D341Med (cell line): ENCODE data around the gene MAML3.

Experiments used
- DNase-seq: peaks from one replicate; pipeline ENCODE4 v3.0.0; 2012; ENCODE audit warnings: low spot score

Gene MAML3

GRCh38 chr4:139899346-139899745, 254.6 kb downstream of the MAML3 start:
- DNase-seq = no peak

DNA sequence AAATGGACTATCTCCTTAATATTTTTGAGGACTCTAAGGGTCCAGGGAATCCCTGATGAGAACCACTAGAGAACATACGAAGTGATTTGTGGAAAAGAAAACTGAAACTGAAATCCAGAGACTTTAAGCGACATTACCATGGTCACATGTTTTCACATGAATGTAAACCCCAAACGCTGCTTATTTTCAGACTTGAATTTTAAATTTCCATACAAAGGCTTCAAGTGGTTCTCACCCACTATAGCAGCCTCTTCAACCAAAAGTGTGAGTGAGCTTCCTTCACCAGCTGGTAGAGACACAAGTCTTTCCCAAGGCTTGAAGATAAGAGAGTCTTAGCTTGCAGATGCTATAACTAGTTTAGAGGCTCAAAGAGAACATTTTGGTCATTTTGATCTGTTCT, 255.7 kb downstream of the MAML3 start:
- no peak for DNase-seq

- no peak for DNase-seq
These were observed 257.8 kb downstream of the MAML3 start for GRCh38 chr4:139896091-139896604.

DNA sequence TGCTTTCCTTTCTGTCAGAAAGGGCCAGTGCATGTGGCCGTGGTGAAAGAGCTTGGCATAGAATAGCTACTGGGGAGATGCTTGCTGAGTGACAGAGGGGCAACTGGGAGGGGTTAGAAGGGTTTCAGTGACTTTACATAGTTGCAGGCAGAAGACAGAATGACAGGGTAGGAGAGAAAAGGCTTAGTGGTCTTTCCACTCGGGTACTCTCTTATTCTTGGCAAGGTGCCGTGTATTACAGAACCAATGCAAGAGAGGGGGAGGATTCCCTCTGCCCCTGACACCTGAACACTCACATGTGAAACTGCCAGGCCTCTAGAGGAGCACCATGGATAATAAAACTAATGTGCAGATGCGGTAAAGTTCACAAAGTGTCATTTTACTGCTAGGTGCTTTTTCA, 260.2 kb downstream of the MAML3 start:
- DNase-seq = no peak

DNA sequence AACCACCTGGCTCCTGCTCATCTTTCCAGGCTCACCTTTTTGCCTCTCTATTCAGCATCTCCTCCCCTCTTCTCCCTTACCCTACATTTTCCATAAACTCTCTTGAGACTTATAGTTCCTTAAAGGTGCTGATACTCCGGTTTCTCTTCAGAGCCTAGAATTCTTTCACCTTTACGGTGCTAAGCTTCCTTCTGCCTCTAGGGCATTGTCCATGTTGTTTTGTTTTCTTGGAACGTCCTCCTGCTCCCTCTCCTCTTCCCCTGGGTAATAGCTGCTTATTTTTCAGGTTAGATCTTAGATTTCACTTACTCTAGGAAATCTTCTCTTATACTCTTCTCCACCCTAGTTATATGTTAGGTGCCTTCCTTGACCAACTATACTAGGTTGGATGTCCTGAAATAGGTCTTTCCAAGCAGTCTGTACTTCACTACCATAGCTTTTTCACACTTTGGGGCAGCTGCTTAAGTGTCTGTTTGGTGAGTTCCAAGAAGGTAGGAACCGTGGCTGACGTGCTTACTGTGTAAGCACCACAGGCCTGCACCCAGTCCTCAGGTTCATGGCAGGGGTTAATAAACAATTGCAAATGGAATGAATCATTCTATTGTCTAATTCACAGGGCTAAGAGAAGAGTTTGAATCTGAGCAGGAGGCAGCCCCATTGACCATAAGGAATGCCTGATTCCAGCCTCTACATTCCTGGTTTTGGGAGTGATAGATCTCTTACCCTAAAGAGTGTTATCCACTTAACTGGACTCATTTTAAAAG, 260.8 kb downstream of the MAML3 start:
- DNase-seq = no peak

DNA sequence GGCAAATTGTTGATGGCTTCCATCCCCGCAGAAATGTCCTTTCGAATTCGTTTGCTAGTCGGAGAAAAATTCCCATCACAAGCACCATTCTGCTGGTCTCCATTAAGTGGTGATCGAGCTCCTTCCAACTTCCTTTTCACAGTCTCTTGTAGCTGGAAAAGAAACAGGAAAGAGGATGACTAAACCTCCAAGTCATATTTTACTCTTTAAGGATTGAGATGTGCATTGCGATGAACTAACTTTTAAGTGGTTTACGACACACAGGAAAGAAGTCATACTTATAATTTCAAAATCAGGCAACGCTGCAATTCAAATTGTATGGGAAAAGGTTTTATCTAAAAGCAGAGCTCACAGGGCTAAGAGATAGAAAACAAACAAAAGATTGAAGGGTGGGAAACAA, 263.2 kb downstream of the MAML3 start:
- DNase-seq = no peak

GRCh38 chr4:139889901-139890300, 264.1 kb downstream of the MAML3 start:
- no peak for DNase-seq

DNA sequence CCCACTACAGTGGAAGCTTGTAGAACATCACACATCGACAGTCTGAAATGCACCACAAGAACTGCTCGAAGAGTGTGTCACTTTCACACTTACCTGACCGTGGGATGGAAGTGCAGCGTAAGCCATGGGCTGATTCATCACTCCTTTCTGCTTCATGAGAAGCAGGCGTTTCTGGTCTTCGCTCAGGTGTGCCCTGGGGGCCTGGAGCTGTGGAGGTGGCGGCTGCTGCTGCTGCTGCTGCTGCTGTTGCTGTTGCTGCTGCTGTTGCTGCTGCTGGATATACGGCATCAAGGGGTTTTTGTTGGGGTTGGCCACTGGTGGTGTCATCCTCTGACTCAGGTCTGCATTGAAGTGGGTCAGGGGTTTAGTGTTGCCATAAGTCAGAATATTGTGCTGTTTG, 264.7 kb downstream of the MAML3 start:
- no peak for DNase-seq

DNA sequence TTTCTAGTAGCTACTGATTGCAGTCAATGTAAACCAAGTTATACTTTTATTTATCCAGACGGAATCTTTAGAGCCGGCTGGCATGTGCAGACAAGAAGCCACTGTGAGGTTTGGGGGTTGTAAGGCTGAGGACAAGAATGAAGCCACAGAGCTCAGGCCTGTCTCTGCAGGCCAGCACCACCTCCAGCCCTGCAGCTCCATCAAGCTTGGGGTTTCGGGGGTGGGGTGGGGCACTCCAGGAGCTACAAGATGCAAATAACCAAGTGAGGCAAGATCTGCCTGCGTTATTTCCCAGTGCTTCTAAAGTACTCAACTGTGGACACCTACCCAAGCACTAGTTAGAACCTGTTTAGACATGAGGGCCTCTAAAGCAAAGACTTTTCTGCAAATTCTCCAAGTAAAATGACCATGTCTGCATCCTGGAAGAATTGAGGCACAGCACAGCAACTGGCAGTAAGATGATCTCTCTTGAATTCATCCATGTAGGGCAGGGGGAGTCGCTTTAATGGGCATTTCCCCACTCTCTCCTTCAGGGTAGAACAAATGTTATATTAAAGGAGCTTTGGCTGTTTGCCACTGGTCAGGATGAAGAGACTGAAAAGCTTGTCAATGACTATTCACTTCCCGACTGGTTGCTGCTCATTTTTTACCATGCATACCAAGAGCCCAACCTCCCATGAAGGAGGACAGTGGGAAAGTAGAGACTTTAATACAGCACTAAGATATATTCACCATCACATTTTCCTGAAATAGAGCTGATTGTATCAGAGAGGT, 265.8 kb downstream of the MAML3 start:
- no peak for DNase-seq

GRCh38 chr4:139887376-139887802, 266.6 kb downstream of the MAML3 start:
- DNase-seq = no peak

- no peak for DNase-seq
These were observed 267.2 kb downstream of the MAML3 start for GRCh38 chr4:139886798-139887197.

DNA sequence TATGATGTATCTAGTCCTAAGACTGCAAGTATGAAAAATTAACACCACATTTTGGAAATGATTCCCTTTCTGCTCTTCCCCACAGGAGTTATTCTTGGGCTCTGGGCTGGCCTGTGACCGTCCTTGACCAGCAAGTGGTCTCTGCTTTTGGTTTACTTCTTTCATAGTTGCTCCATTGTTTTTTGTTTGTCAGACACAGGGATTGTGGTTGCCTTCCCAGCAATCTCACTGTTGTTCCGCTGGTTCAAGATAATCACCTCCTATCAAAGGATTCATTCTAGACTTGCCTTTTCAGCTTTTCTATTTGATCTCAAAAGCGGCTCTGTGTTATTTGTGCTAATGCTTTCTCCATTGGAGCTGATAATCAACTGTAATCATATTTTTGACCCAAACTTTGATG, 269.5 kb downstream of the MAML3 start:
- DNase-seq = no peak

DNA sequence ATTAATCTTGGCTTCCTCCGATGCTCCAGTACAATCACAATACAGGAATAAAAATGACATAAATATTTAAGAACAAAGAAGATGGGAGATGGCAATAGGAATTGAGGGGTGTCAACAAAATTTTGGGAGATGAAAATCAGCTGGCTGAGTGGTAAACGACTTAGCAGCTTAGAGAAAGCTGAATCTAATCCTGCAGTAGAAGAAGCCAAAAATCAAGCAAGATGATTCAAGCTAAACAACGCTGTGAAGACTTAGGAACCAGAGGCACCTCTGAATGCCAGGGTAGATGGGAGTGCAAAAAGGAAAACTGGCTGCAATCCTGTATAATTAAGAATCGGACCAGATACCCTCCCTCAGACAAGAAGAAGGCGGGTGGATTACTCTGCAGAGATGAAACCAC, 273.1 kb downstream of the MAML3 start:
- DNase-seq = no peak

- DNase-seq = no peak
These were observed 275.9 kb downstream of the MAML3 start for GRCh38 chr4:139878050-139878449.

DNA sequence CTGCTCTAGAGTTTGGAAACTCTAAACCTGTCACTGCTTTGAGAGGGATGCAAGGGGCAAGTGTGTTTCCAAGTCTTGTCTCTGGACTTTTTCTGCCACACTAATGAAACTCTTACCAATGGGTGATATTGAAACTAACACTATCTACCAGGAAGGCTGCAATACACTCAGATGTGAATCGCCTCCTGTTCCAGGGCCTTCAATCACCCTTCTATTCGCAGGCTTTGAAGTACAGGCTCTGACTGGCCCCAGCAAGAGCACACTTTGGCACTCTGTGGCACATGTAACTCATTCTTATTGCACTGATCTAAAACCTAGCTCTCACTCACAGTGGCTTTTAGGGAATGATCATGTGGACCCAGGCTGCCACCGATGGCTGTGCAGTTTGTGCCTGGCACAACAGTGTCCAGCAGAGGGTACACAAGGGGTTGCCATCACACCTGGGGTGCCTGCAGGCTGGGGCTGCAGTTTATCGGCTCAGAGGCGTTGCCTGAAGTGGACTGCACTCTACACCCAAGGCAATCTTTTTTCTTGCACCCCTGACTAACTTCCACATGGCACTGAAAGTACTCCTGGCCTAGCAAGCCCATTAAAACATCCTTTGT, 277.5 kb downstream of the MAML3 start:
- DNase-seq = no peak

GRCh38 chr4:139875411-139875825, 278.6 kb downstream of the MAML3 start:
- DNase-seq = no peak

DNA sequence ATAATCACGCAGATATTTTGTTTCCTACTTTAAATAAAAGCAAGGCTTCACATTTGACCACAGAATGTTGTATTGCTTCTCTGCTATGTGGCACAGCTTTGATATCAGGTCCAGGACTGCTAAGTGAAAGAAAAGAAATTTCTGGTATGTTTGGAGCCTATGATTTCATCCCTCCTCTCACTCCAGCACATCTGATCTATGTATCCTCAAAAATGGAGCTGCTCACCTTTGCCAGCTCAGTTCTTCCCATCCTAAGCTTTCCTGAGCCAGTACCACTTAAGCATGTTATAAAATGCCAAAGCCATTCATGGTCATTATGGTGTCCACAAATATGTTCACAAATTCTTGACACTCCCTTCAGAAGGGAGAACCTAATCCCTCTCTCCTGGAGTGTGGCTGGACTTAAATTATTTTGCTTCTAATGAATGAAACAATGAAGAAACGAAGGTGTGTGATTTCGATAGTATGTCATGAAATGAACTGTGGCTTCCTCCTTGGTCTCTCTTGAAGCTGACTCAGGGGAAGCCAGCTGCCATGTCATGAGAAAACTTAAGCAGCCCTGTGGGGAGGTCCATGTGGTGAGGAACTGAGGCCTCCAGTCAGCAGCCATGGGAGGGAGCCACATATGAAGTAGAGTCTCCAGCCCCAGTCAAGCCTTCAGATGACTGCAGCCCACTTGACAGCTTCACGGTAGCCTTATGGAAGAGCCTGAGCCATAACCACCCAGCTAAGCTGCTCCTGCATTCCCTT, 280.7 kb downstream of the MAML3 start:
- DNase-seq = no peak

- DNase-seq = no peak
These were observed 281.7 kb downstream of the MAML3 start for GRCh38 chr4:139872274-139872673.

GRCh38 chr4:139869810-139870209, 284.2 kb downstream of the MAML3 start:
- no peak for DNase-seq

DNA sequence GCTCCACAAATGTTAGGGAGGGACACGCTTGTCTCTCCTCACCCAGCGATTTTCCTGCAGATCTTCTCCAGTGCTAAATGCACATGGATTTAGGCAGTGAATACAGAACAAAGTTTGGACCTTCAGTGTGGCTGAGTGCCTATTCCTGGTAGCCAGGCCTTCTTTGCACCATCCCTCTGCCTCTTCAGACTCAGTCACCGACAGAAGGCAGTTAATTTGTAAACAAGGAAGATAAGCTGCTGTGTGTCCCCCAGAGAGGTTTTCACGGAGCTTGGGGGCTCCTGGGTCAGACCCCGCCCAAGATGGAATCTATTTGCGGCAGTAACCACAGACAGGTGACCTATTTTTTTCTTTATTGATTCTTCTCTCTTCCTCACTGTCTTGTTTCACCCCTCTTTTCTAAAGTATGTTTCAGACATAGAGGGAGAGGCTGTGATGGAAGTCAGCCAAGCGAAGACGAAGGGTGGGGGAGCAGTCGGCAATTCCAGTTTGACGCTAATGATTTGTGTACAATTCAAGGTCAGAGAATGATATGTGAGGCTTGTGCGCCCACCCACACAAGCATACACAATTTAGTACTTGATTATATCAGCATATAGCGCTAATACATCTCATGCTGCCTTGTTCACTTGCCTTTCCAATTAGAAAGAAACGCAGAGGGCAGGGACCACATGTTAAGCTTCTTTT, 287.6 kb downstream of the MAML3 start:
- no peak for DNase-seq

- DNase-seq = no peak
These were observed 288.4 kb downstream of the MAML3 start for GRCh38 chr4:139865537-139865936.

DNA sequence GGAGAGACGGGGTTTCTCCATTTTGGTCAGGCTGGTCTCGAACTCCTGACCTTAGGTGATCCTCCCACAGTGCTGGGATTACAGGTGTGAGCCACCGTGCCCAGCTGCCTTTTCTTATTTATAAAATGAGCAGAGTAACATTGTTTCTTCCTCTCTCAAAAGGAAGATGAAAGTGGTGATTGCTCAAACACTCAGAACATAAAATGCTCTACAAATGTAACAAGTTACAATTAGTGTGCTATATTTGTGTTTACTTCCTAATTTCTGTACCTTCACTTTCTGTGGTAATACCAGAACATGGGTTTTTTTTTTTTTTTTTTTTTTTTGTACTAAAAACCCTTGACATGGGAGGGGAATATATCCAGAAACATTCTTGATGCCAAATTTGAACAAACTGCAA, 290.5 kb downstream of the MAML3 start:
- DNase-seq = no peak
